Measurements from ENCODE around the gene IP6K3. TPM values are rescaled to one million over a fixed set of nuclear protein-coding genes. Genes with fewer than 3 reads are reported as not detected.
A peak's percentile ranks its signal among the peaks of the same experiment; 100 is the strongest.

The IP6K3 gene
- total and polyA plus RNA-seq, 2 donors (not counting 1 experiment from before 2014, with no cell fraction given), result not detected

GRCh38 chr6:33696076-33696475, 50.6 kb downstream of the IP6K3 start:
- Histone ChIP-seq H3K79me2 (ENCODE audit: control insufficient read depth, insufficient read depth, low read length) (peaks cover 5% of the 10 kb centered on the region), H4K20me1 (ENCODE audit: control insufficient read depth, insufficient read depth, low read length, poor library complexity, severe bottlenecking) (no peaks in the 10 kb centered on the region), H3K27ac (ENCODE audit: low read length in 2 of 2) (peak overlapping the region; percentile 91 to 92), H3K36me3 (replicated peaks in 1 of 2; ENCODE audit: control extremely low read depth in 1 of 2, control insufficient read depth in 1 of 2, extremely low read depth in 1 of 2, insufficient read depth in 2 of 2, low read length in 1 of 2) (peaks cover 0 to 25% of the 10 kb centered on the region in 2 experiments), H3K4me2 (replicated peaks; ENCODE audit: low read depth, low read length, poor library complexity, severe bottlenecking) (peak overlapping the region; percentile 82), H3K27me3 (replicated peaks in 1 of 4; ENCODE audit: control extremely low read depth in 1 of 4, control insufficient read depth in 3 of 4, insufficient read depth in 4 of 4, low read length in 3 of 4) (no peaks in the 10 kb centered on the region), H3K4me1 (ENCODE audit: control insufficient read depth in 2 of 2, insufficient read depth in 2 of 2, low read length in 2 of 2) (peaks cover 87 to 92% of the 10 kb centered on the region in 2 donors), H3K9ac (ENCODE audit: low read length) (peak overlapping the region; percentile 59), H3K9me3 (ENCODE audit: control extremely low read depth in 1 of 3, control insufficient read depth in 2 of 3, insufficient read depth in 1 of 3, low read length in 2 of 3) (no peaks in the 10 kb centered on the region), H2AFZ (ENCODE audit: insufficient read depth, low read depth, low read length, poor library complexity, severe bottlenecking) (no peak overlapping the region), H3K4me3 (ENCODE audit: control extremely low read depth in 1 of 5, extremely low read depth in 1 of 5, insufficient read depth in 1 of 5, low read depth in 2 of 5, low read length in 4 of 5) (peak overlapping the region in 1 of 5 experiments; percentile 49)
- 85% methylated on average over 6 of the region's 10 CpGs for WGBS (ENCODE audit: insufficient coverage)
- POLR2A ChIA-PET, result interaction anchor here (0.5 to 2.1 kb wide), 2 partner anchors 15 to 383 kb away, joined by 3 to 4 read pairs; partner anchors contain the start of gene UQCC2
- Mint-ChIP-seq H3K9me3 (ENCODE audit: insufficient read depth) (no peaks in the 10 kb centered on the region), H3K27me3 (no peaks in the 10 kb centered on the region), H3K4me3 (peak overlapping the region; percentile 83), H3K27ac (peak overlapping the region; percentile 91), H3K4me1 (peaks cover 81% of the 10 kb centered on the region)
- intact Hi-C loops (cut with micrococcal nuclease), result loop anchor here (1.0 kb wide), 1 partner anchor 15 kb away; the partner anchor contains the start of gene UQCC2
- no peak for DNase-seq
- CTCF ChIA-PET, result interaction anchor here (0.7 to 3.5 kb wide), 2 partner anchors 53 to 106 kb away, joined by 3 to 15 read pairs; no protein-coding TSS in a partner anchor
- ATAC-seq (ENCODE audit: low read depth), result no peak
- TF ChIP-seq EZH2 (IDR thresholded peaks at IDR 0.05; ENCODE audit: borderline replicate concordance, insufficient read depth, low read depth, low read length, poor library complexity, severe bottlenecking), result no peak
- no peak for TF ChIP-seq CTCF (IDR thresholded peaks at IDR 0.05)

GRCh38 chr6:33695451-33695887, 51.2 kb downstream of the IP6K3 start:
- CTCF ChIA-PET, result interaction anchor here (0.7 to 3.5 kb wide), 5 partner anchors 16 to 110 kb away, joined by 3 to 15 read pairs (median 9); partner anchors contain the start of gene UQCC2
- peaks cover 79% of the 10 kb centered on the region for H3K4me1 Mint-ChIP-seq
- Histone ChIP-seq H3K36me3 (replicated peaks in 1 of 2; ENCODE audit: control extremely low read depth in 1 of 2, control insufficient read depth in 1 of 2, extremely low read depth in 1 of 2, insufficient read depth in 2 of 2, low read length in 1 of 2) (peaks cover 0 to 30% of the 10 kb centered on the region in 2 experiments), H3K9ac (ENCODE audit: low read length) (no peak overlapping the region), H2AFZ (ENCODE audit: insufficient read depth, low read depth, low read length, poor library complexity, severe bottlenecking) (no peak overlapping the region), H3K4me3 (ENCODE audit: control extremely low read depth in 1 of 5, extremely low read depth in 1 of 5, insufficient read depth in 1 of 5, low read depth in 2 of 5, low read length in 4 of 5) (peak overlapping the region in 1 of 5 experiments; percentile 49), H3K79me2 (ENCODE audit: control insufficient read depth, insufficient read depth, low read length) (peaks cover 3% of the 10 kb centered on the region), H3K9me3 (ENCODE audit: control extremely low read depth in 1 of 3, control insufficient read depth in 2 of 3, insufficient read depth in 1 of 3, low read length in 2 of 3) (no peaks in the 10 kb centered on the region), H3K4me2 (replicated peaks; ENCODE audit: low read depth, low read length, poor library complexity, severe bottlenecking) (peak overlapping the region; percentile 82), H3K27ac (ENCODE audit: low read length in 2 of 2) (peak overlapping the region; percentile 91 to 92), H3K27me3 (replicated peaks in 1 of 4; ENCODE audit: control extremely low read depth in 1 of 4, control insufficient read depth in 3 of 4, insufficient read depth in 4 of 4, low read length in 3 of 4) (no peaks in the 10 kb centered on the region), H4K20me1 (ENCODE audit: control insufficient read depth, insufficient read depth, low read length, poor library complexity, severe bottlenecking) (no peaks in the 10 kb centered on the region), H3K4me1 (ENCODE audit: control insufficient read depth in 2 of 2, insufficient read depth in 2 of 2, low read length in 2 of 2) (peaks cover 83 to 88% of the 10 kb centered on the region in 2 donors)
- H3K9me3 Mint-ChIP-seq (ENCODE audit: insufficient read depth), result no peaks in the 10 kb centered on the region
- H3K27me3 Mint-ChIP-seq, result no peaks in the 10 kb centered on the region
- peak overlapping the region; percentile 93 for H3K27ac Mint-ChIP-seq
- WGBS (ENCODE audit: insufficient coverage), result 61% methylated on average over 16 of the region's 16 CpGs
- DNase-seq (no peak), ATAC-seq (ENCODE audit: low read depth) (no peak)
- POLR2A ChIA-PET, result interaction anchor here (1.6 to 2.1 kb wide), 2 partner anchors 16 to 74 kb away, joined by 4 read pairs; partner anchors contain the start of gene UQCC2
- TF ChIP-seq CTCF (IDR thresholded peaks at IDR 0.05), result no peak
- TF ChIP-seq EZH2 (IDR thresholded peaks at IDR 0.05; ENCODE audit: borderline replicate concordance, insufficient read depth, low read depth, low read length, poor library complexity, severe bottlenecking), result no peak
- no peak overlapping the region for H3K4me3 Mint-ChIP-seq
- intact Hi-C loops (cut with micrococcal nuclease), result no loop called here
